H9 (cell line): ENCODE measurements around the gene KCNMA1. TPM values are rescaled to one million over a fixed set of nuclear protein-coding genes. Genes with fewer than 3 reads are reported as not detected.

Source experiments
- DNase-seq: peaks from one replicate; pipeline ENCODE4 v3.0.0-alpha.2; 2017
- H2AFZ ChIP-seq: one replicate; pipeline ENCODE4 v1.6.1; 2013; ENCODE audit warnings: mild to moderate bottlenecking, low read length, control low read depth, moderate library complexity
- H2AK5ac ChIP-seq: 2 replicates; pipeline ENCODE4 v1.6.1; 2013; ENCODE audit warnings: low read length, control low read depth, mixed read lengths; ENCODE audit not compliant: insufficient read length
- H2BK120ac ChIP-seq: one replicate; pipeline ENCODE4 v1.6.1; 2013; ENCODE audit warnings: low read depth, mild to moderate bottlenecking, low read length, control low read depth, inconsistent platforms; ENCODE audit not compliant: poor library complexity, severe bottlenecking
- H2BK12ac ChIP-seq: 2 replicates; pipeline ENCODE4 v1.6.1; 2013; ENCODE audit warnings: low read length, control low read depth, mixed read lengths, low read depth; ENCODE audit not compliant: insufficient read length
- H2BK15ac ChIP-seq: 2 replicates; pipeline ENCODE4 v1.6.1; 2013; ENCODE audit warnings: low read depth, low read length, control low read depth
- H2BK20ac ChIP-seq: one replicate; pipeline ENCODE4 v1.6.1; 2013; ENCODE audit warnings: low read depth, mild to moderate bottlenecking, low read length, control low read depth, inconsistent platforms; ENCODE audit not compliant: poor library complexity, severe bottlenecking
- H2BK5ac ChIP-seq: 2 replicates; pipeline ENCODE4 v1.6.1; 2013; ENCODE audit warnings: low read length, control low read depth, mixed read lengths; ENCODE audit not compliant: insufficient read length
- H3K14ac ChIP-seq: 2 replicates; pipeline ENCODE4 v1.6.1; 2013; ENCODE audit warnings: low read length, control low read depth; ENCODE audit not compliant: insufficient read depth
- H3K18ac ChIP-seq: 2 replicates; pipeline ENCODE4 v1.6.1; 2013; ENCODE audit warnings: low read depth, mild to moderate bottlenecking, mixed read lengths, low read length, control low read depth; ENCODE audit not compliant: insufficient read length
- H3K23ac ChIP-seq: 2 replicates; pipeline ENCODE4 v1.6.1; 2013; ENCODE audit warnings: low read length, control low read depth, mixed read lengths, low read depth; ENCODE audit not compliant: insufficient read length
- H3K23me2 ChIP-seq: 2 replicates; pipeline ENCODE4 v1.6.1; 2013; ENCODE audit warnings: low read depth, mild to moderate bottlenecking, mixed read lengths, low read length, control low read depth; ENCODE audit not compliant: insufficient read length, poor library complexity, severe bottlenecking
- H3K27ac ChIP-seq: 2 replicates; pipeline ENCODE4 v1.5.1; 2013; ENCODE audit warnings: low read length, control low read depth, mixed read lengths, low read depth; ENCODE audit not compliant: insufficient read length
- H3K27me3 ChIP-seq: 2 replicates; pipeline ENCODE4 v1.6.1; 2013; ENCODE audit warnings: low read length, control low read depth, inconsistent platforms; ENCODE audit not compliant: insufficient read depth
- H3K4ac ChIP-seq: 2 replicates; pipeline ENCODE4 v1.6.1; 2013; ENCODE audit warnings: low read depth, mild to moderate bottlenecking, control low read depth, inconsistent platforms, low read length, moderate library complexity
- H3K4me1 ChIP-seq: 2 replicates; pipeline ENCODE4 v1.6.1; 2013; ENCODE audit warnings: low read length, control low read depth, inconsistent platforms; ENCODE audit not compliant: insufficient read depth
- H3K4me2 ChIP-seq: 2 replicates; pipeline ENCODE4 v1.6.1; 2013; ENCODE audit warnings: low read length, control low read depth, mixed read lengths; ENCODE audit not compliant: insufficient read length, insufficient read depth
- H3K56ac ChIP-seq: 2 replicates; pipeline ENCODE4 v1.6.1; 2013; ENCODE audit warnings: low read depth, mild to moderate bottlenecking, mixed read lengths, low read length, control low read depth; ENCODE audit not compliant: insufficient read length
- H3K79me1 ChIP-seq: 2 replicates; pipeline ENCODE4 v1.6.1; 2013; ENCODE audit warnings: low read depth, mild to moderate bottlenecking, moderate library complexity, low read length, control low read depth, inconsistent platforms; ENCODE audit not compliant: insufficient read depth, poor library complexity, severe bottlenecking
- H3K79me2 ChIP-seq: 2 replicates; pipeline ENCODE4 v1.6.1; 2013; ENCODE audit warnings: low read length, control low read depth, inconsistent platforms; ENCODE audit not compliant: insufficient read depth
- H3K9ac ChIP-seq: 2 replicates; pipeline ENCODE4 v1.6.1; 2013; ENCODE audit warnings: low read length, control low read depth, mixed read lengths; ENCODE audit not compliant: insufficient read length; ENCODE audit errors: extremely low read depth
- H3K9me3 ChIP-seq: one replicate; pipeline ENCODE4 v1.6.1; 2013; ENCODE audit warnings: low read depth, low read length, inconsistent platforms; ENCODE audit not compliant: control insufficient read depth
- H3T11ph ChIP-seq: one replicate; pipeline ENCODE4 v1.6.1; 2013; ENCODE audit warnings: mild to moderate bottlenecking, low read length, control low read depth, inconsistent platforms
- H4K20me1 ChIP-seq: one replicate; pipeline ENCODE4 v1.6.1; 2013; ENCODE audit not compliant: control insufficient read depth, insufficient read length, insufficient read depth
- H4K5ac ChIP-seq: 2 replicates; pipeline ENCODE4 v1.6.1; 2013; ENCODE audit warnings: low read depth, mild to moderate bottlenecking, mixed read lengths, low read length, control low read depth; ENCODE audit not compliant: insufficient read length
- H4K8ac ChIP-seq: replicated peaks from 2 replicates; pipeline ENCODE4 v1.6.1; 2013; ENCODE audit warnings: low read length, control low read depth, mixed read lengths, low read depth; ENCODE audit not compliant: insufficient read length
- H4K91ac ChIP-seq: 2 replicates; pipeline ENCODE4 v1.6.1; 2013; ENCODE audit warnings: low read depth, mild to moderate bottlenecking, moderate library complexity, mixed read lengths, low read length, control low read depth; ENCODE audit not compliant: insufficient read length
- H3K27ac Mint-ChIP-seq, 3 experiments: 2 replicates in 2 of 3; 3 replicates in 1 of 3; pipeline ENCODE4 v1.8.0; 2020 to 2021; ENCODE audit warnings: mixed read lengths in 3 of 3, mild to moderate bottlenecking in 1 of 3, moderate library complexity in 1 of 3
- H3K27me3 Mint-ChIP-seq: 2 replicates; pipeline ENCODE4 v1.8.0; 2021; ENCODE audit warnings: low read depth, mild to moderate bottlenecking, moderate library complexity, mixed read lengths
- H3K36me3 Mint-ChIP-seq, 3 experiments: 2 replicates in 2 of 3; 3 replicates in 1 of 3; pipeline ENCODE4 v1.8.0; 2020 to 2021; ENCODE audit warnings: low read depth in 3 of 3, mixed read lengths in 3 of 3; ENCODE audit not compliant: insufficient read depth in 1 of 3
- H3K4me1 Mint-ChIP-seq, 2 experiments: 2 replicates each; pipeline ENCODE4 v1.8.0; 2020; ENCODE audit warnings: mixed read lengths in 2 of 2
- H3K4me3 Mint-ChIP-seq, 2 experiments: 2 replicates in 1 of 2; 3 replicates in 1 of 2; pipeline ENCODE4 v1.8.0; 2020 to 2021; ENCODE audit warnings: mild to moderate bottlenecking in 2 of 2, mixed read lengths in 2 of 2, moderate library complexity in 1 of 2
- H3K9me3 Mint-ChIP-seq, 2 experiments: 2 replicates in 1 of 2; 3 replicates in 1 of 2; pipeline ENCODE4 v1.8.0; 2020; ENCODE audit warnings: mild to moderate bottlenecking in 2 of 2, mixed read lengths in 2 of 2, moderate library complexity in 1 of 2
- CTCF ChIP-seq: fragments of 200-600 bp; sonication (generic); conservative IDR thresholded peaks from 3 replicates; pipeline ENCODE4 v1.8.0; 2021; ENCODE audit warnings: antibody characterized with exemption, mild to moderate bottlenecking
- WGBS: extraction: QIAGEN DNeasy Blood & Tissue Kit; methylation state at CpG from one replicate; pipeline ENCODE4 v1.1.7; 2013; ENCODE audit warnings: missing lambda C conversion rate, low lambda C conversion rate, mixed read lengths; ENCODE audit not compliant: insufficient read length; ENCODE audit errors: extremely low coverage; 5-methylcytosine and 5-hydroxymethylcytosine counted together
- total RNA-seq: library from RNA; stranded (reverse); gene quantifications from 2 replicates; pipeline ENCODE4 v1.2.1, GENCODE V29; 2021

Gene KCNMA1
- total RNA-seq, 1 experiment from 2014 or later: 2.0 TPM

GRCh38 chr10:77318739-77319138, 318.9 kb downstream of the KCNMA1 start:
- H4K20me1 ChIP-seq: no peaks in the 10 kb centered on the region
- no peak overlapping the region for H2BK12ac ChIP-seq
- no peak overlapping the region for H2BK120ac ChIP-seq
- no peak overlapping the region for H3K4me2 ChIP-seq
- no peaks in the 10 kb centered on the region for H3K9me3 ChIP-seq
- Mint-ChIP-seq H3K27me3 (peaks cover 2% of the 10 kb centered on the region), H3K27ac (no peak overlapping the region), H3K4me1 (peaks cover 12 to 16% of the 10 kb centered on the region in 2 experiments), H3K4me3 (no peak overlapping the region), H3K9me3 (peaks cover 2 to 3% of the 10 kb centered on the region in 2 experiments; a peak in 1 of 5 replicates), H3K36me3 (peaks cover 0 to 2% (median 0%) of the 10 kb centered on the region in 3 experiments; a peak in 1 of 7 replicates)
- no peak overlapping the region for H3K4ac ChIP-seq
- H4K5ac ChIP-seq: no peak overlapping the region
- DNase-seq: no peak
- no peaks in the 10 kb centered on the region for H3K79me2 ChIP-seq
- H3T11ph ChIP-seq: no peak overlapping the region
- no peak overlapping the region for H4K8ac ChIP-seq
- no peaks in the 10 kb centered on the region for H3K79me1 ChIP-seq
- H2BK20ac ChIP-seq: no peak overlapping the region
- no peak overlapping the region for H3K56ac ChIP-seq
- H2AK5ac ChIP-seq: no peak overlapping the region
- H3K27ac ChIP-seq: no peak overlapping the region
- H3K23me2 ChIP-seq: no peaks in the 10 kb centered on the region
- no peak overlapping the region for H3K14ac ChIP-seq
- no peak overlapping the region for H2BK15ac ChIP-seq
- no CpG with 5 or more reads among the region's 3 CpGs for WGBS
- H4K91ac ChIP-seq: no peak overlapping the region
- no peak overlapping the region for H2AFZ ChIP-seq
- H3K18ac ChIP-seq: no peak overlapping the region
- H3K4me1 ChIP-seq: peaks cover 8% of the 10 kb centered on the region; the same call in 1 of the 2 replicates
- no peak for TF ChIP-seq CTCF
- H2BK5ac ChIP-seq: no peak overlapping the region
- no peaks in the 10 kb centered on the region; the same call in 1 of the 2 replicates for H3K27me3 ChIP-seq
- no peak overlapping the region for H3K23ac ChIP-seq
- H3K9ac ChIP-seq: no peak overlapping the region
